Kidney glomerular epithelial cell (primary cell): ENCODE measurements around the gene DGLUCY.
"Not testable (repeated sequence)": the region's sequence is repeated elsewhere in the genome, so short reads cannot be mapped to it uniquely, and the experiment has no call there.

Experiments used
- DNase-seq: peaks from one replicate; lab custom pipeline; 2025; lab: John Stamatoyannopoulos, UW

DGLUCY gene

GRCh38 chr14:91171291-91171690, 57.4 kb downstream of the DGLUCY start:
- DNase-seq, result no peak

DNA sequence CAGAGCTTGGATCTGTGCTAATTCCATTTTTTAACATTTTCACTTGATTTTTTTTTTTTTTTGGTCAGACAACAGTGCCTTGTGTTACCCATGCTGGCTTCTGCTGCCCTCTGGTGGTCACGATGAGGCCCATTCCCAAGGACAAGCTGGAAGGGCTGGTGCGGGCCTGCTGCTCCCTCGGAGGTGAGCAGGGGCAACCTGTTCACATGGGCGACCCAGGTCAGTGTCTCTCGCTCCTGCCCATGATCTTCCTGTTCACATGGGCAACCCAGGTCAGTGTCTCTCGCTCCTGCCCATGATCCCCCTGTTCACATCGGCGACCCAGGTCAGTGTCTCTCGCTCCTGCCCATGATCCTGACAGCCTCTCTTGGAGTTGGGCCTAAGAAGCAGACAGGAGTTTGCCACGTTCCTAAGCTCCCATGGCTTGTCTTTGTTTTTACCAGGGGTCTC, 59.4 kb downstream of the DGLUCY start:
- peak; percentile 58 for DNase-seq

- no peak for DNase-seq
Observed at GRCh38 chr14:91173904-91174303, 60.0 kb downstream of the DGLUCY start.

DNA sequence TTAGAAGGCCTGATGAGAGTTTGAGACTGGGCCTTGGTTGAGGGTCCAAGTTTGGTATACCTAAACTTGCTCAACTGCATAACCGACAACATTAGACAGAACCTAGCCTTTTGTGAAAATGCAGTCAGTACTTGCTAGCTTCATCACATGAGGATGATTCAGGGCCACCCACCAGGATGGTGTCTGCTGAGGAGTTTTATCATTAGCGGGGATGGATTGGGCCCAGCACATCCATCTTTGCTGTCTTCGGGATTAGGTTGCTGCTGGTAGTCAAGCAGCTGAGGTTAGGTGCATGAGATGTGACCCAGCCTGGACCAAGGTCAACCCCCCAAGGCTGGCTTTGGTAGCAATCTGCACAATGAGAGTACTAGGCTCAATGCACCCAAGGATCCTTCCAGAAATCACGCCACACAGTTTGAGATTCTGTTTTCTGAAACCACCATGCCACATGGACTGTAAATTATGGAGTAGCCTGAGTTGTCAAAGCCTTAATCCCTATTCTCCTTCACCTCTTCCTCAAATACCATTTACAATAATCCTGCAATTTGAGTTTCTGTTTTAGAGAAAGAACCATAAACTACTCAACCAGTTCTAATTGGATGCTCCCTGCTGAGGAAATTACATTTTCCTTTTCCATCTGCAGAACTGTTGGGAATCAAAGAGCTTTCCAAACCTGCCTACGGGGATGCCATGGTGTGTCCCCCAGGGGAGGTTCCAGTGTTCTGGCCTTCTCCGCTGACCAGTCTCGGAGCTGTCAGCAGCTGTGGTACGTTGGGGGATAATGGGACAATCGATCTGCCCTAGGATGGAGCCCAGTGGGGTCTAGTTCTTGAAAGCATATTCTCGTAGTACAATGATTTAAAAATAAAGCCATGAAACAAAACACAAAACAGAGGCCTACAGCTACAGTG, 61.7 kb downstream of the DGLUCY start:
- no peak for DNase-seq

- peak; percentile 63 for DNase-seq
Observed at GRCh38 chr14:91177073-91178034, 63.5 kb downstream of the DGLUCY start.

DNA sequence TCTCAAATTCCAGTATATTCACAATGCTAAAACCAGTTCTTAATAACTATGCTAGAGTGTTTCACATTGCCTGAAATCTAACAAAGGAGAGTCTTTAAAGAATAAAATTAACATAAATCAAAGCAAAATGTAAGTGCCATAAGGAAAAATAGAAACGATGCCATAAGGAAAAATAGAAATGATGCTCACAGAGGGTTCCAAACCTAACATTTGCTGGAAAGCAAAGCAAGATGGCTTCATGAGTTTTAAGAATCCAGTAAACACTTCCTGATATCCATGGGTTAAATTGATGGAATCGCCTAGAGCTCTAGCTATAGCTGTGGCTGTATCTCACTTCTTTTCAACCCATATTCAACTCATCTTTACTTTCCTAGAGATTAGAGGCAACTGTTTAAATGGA, 66.7 kb downstream of the DGLUCY start:
- no peak for DNase-seq

GRCh38 chr14:91182753-91183152, 68.9 kb downstream of the DGLUCY start:
- not testable (repeated sequence) for DNase-seq

DNA sequence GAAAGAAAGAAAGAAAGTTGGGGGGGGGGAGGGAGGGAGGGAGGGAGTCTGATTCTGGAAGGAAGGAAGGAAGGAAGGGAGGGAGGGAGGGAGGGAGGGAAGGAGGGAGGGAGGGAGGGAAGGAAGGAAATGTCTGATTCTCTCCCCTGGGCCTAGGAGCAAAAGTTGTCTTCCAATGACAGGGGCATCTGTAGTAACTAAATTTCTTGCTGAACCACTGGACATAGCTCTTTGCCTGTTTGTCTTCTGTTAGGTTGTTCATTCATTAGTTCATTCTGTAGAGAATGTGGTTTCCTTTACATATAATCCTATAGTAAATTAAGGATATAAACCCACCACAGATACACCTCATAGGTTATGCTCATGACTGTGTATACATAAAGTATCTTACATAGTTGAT, 70.7 kb downstream of the DGLUCY start:
- DNase-seq, result no peak

DNA sequence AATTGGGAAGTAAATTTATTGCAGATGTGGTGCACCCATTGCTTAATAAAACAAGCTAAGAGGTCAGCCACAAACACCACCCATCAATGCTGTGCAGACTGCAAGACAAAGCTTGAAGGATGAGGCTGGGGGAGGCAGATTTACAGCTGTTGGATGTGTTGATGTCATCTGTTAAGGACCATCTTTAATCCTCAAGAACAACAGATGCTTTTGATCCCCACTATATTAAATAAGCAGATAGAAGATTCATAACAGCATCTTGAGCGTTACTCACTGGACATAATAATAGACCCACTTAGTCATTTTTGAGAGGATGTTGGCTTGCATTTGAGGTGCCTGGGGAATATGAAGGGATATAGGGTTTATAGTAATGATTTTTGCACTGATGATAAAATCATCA, 71.8 kb downstream of the DGLUCY start:
- no peak for DNase-seq

DNA sequence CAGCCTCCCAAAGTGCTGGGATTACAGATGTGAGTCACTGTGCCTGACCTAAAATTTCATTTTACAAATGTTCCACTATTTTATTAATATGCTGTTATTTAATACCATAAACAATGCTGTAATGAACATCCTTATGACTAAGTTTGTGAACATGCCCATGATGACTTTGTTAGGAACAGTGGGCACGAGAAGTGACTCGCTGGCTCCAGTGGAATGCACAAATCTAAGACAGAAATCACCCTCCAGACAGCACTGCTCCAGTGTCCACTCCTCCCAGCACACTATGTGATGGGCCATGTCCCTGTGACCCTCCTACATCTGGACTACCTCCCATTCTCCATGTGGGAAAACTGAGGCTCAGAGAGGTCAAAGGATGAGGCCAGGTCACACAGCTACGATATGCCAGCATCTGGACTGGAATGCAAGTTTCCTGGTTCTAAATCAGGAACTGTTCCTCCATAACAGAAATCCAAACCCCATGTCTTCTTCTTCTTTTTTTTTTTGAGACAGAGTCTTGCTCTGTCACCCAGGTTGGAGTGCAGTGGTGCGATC, 72.7 kb downstream of the DGLUCY start:
- DNase-seq, result no peak

DNA sequence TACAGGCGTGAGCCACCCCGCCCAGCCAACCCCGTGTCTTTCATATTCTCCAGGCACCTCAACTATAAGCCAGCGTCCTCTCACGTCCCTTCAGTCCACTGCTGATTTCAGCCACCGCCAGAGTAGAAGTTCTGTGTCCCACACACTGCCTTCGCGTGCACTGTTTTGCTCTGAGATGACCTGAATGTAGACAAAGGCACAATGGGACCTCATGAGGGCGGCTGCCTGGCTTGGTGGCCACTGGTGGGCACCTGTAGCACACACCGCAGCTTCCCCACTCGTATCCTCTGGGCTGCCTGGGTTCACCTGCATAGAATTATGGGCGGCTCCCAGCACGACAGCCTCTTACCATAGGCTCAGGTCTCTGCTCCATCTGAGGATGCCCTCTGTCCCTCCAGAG, 73.4 kb downstream of the DGLUCY start:
- no peak for DNase-seq

GRCh38 chr14:91190853-91191252, 77.0 kb downstream of the DGLUCY start:
- no peak for DNase-seq

GRCh38 chr14:91193069-91193468, 79.2 kb downstream of the DGLUCY start:
- DNase-seq, result no peak

DNA sequence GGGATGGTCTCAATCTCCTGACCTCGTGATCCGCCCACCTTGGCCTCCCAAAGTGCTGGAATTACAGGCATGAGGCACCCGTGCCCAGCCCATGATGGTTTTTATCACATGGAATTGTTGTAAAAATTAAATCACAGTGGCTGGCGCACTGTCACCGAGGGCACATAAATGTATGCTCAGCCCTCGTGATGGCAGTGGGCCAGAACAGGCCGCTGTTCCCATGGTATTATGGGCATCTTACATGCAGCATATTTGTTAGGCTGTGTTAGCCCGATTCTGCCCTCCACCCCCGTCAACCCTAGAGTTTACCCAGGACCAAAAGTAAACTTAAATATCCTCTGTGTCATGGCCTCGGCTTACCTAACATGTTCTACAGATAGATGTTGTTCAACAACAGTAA, 82.0 kb downstream of the DGLUCY start:
- DNase-seq, result no peak

DNA sequence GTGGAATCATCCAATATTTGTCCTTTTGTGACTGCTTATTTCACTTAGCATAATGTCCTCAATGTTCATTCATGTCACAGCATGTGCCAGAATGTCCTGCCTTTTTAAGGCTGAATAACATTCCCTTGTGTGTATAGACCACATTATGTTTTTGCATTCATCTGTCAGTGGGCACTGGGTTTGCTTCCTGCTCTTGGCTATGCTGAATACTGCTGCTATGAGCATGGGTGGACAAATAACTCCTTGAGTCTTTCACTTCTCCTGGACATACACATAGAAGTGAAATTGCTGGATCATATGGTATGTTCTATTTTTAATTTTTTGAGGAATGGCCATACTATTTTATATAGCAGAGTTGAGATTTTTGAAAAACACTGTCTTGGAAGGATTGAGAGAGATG, 83.8 kb downstream of the DGLUCY start:
- DNase-seq, result no peak

GRCh38 chr14:91200802-91201201, 86.9 kb downstream of the DGLUCY start:
- not testable (repeated sequence) for DNase-seq

- no peak for DNase-seq
Observed at GRCh38 chr14:91202234-91202974, 88.5 kb downstream of the DGLUCY start.

DNA sequence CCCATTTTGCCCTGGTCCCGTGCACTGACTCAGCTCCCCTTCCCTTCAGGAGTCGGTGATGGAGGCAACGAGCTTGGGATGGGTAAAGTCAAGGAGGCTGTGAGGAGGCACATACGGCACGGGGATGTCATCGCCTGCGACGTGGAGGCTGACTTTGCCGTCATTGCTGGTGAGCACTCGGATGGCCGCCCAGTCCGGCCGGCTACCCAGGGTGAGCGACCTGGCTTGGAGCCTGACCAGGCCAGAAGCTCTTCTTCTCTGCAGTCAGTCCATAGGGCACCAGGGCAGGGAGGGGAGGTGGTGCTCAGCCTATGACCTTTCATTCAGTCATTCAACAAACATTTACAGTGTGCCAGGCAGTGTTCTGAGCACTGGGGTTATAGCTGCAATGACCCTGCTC, 90.8 kb downstream of the DGLUCY start:
- no peak for DNase-seq

GRCh38 chr14:91205459-91205858, 91.6 kb downstream of the DGLUCY start:
- no peak for DNase-seq

- no peak for DNase-seq
Observed at GRCh38 chr14:91207008-91207407, 93.1 kb downstream of the DGLUCY start.

- no peak for DNase-seq
Observed at GRCh38 chr14:91211017-91211416, 97.1 kb downstream of the DGLUCY start.

- DNase-seq, result no peak
Observed at GRCh38 chr14:91214306-91214705, 100.4 kb downstream of the DGLUCY start.
